K562 (cell line): ENCODE results near the gene USP43. TPM values are rescaled to one million over a fixed set of nuclear protein-coding genes. Genes with fewer than 3 reads are reported as not detected.

Experiments
- ATAC-seq: fragments of 200-7000 bp; cut with Tn5 transposase; 3 replicates; pipeline ENCODE4 v1.9.1; 2020; ENCODE audit warnings: moderate library complexity
- BruUV-seq: library from RNA; stranded (reverse); fragments of 400-500 nt; replicated peaks from 2 replicates; lab custom pipeline; 2021; lab: Mats Ljungman, UMichigan
- CTCF ChIA-PET: fragments of 300-600 bp; formaldehyde crosslinking; extraction: SDS; loops from one replicate; lab custom pipeline; 2021; ENCODE audit warnings: low intra/inter-chr PET ratio; lab: Yijun Ruan, JAX
- POLR2A ChIA-PET: fragments of 300-600, 350-650 bp; sonication (Branson Sonifier 250); formaldehyde crosslinking; extraction: SDS; loops from one replicate; lab custom pipeline; 2021; ENCODE audit warnings: antibody characterized with exemption, inconsistent platforms; lab: Yijun Ruan, JAX
- DNase-seq, 4 experiments: peaks; one replicate each; pipeline versions ENCODE4 v3.0.0 to v3.0.0-alpha.2; 2011 to 2018; ENCODE audit warnings: low spot score in 3 of 4, mixed read lengths in 3 of 4; ENCODE audit errors: extremely low read depth in 1 of 4
- FAIRE-seq: peaks from 2 replicates; lab custom pipeline; 2011; peaks lifted over from hg19 to GRCh38; lab: Jason Lieb, UNC
- H2AFZ ChIP-seq: 2 replicates; pipeline ENCODE4 v1.6.0; 2011; ENCODE audit warnings: low read depth, low read length, control low read depth, inconsistent platforms
- H3K27ac ChIP-seq: fragments of 200-600 bp; 3 replicates; pipeline ENCODE4 v1.8.0; 2011; ENCODE audit warnings: low read depth, mild to moderate bottlenecking, control low read depth, inconsistent platforms, low read length, moderate library complexity, mixed read lengths; ENCODE audit errors: extremely low read depth
- H3K27me3 ChIP-seq, 2 experiments: fragments of 300-600 bp in 1 of 2; 2 replicates in 1 of 2; 3 replicates in 1 of 2; pipeline versions ENCODE4 v1.6.0 to v1.8.0; 2011; ENCODE audit warnings: inconsistent platforms in 2 of 2, low read length in 2 of 2, mild to moderate bottlenecking in 1 of 2, mixed read lengths in 1 of 2, moderate library complexity in 1 of 2; ENCODE audit not compliant: control insufficient read depth in 2 of 2, insufficient read depth in 2 of 2
- H3K36me3 ChIP-seq: fragments of 300-600 bp; 3 replicates; pipeline ENCODE4 v1.8.0; 2011; ENCODE audit warnings: mild to moderate bottlenecking, low read length, inconsistent platforms; ENCODE audit not compliant: control insufficient read depth, insufficient read depth
- H3K4me1 ChIP-seq, 2 experiments: fragments of 200-600 bp in 1 of 2; replicated peaks in 1 of 2; 2 replicates in 1 of 2; 3 replicates in 1 of 2; pipeline versions ENCODE4 v1.5.1 to v1.8.0; 2011; ENCODE audit warnings: inconsistent platforms in 2 of 2, low read length in 2 of 2, mild to moderate bottlenecking in 1 of 2, mixed read lengths in 1 of 2, moderate library complexity in 1 of 2; ENCODE audit not compliant: control insufficient read depth in 2 of 2, insufficient read depth in 2 of 2
- H3K4me2 ChIP-seq: 2 replicates; pipeline ENCODE4 v1.6.1; 2011; ENCODE audit warnings: low read length, control low read depth, inconsistent platforms, mixed read lengths; ENCODE audit not compliant: insufficient read depth
- H3K4me3 ChIP-seq: fragments of 200-600 bp; sonication (generic), shearing (Covaris generic); 2 replicates; pipeline ENCODE4 v1.5.1; 2016; ENCODE audit warnings: control low read depth, inconsistent platforms
- H3K79me2 ChIP-seq: fragments of 200-600 bp; 3 replicates; pipeline ENCODE4 v1.8.0; 2011; ENCODE audit warnings: low read length, inconsistent platforms; ENCODE audit not compliant: control insufficient read depth, insufficient read depth
- H3K9ac ChIP-seq, 2 experiments: 2 replicates each; pipeline versions ENCODE4 v1.6.0 to v1.6.1; 2011; ENCODE audit warnings: low read depth in 2 of 2, low read length in 2 of 2, control low read depth in 1 of 2, inconsistent platforms in 1 of 2, mild to moderate bottlenecking in 1 of 2, mixed read lengths in 1 of 2; ENCODE audit not compliant: insufficient read depth in 1 of 2
- H3K9me1 ChIP-seq: one replicate; pipeline ENCODE4 v1.6.0; 2011; ENCODE audit warnings: inconsistent platforms, mild to moderate bottlenecking, low read length, moderate library complexity; ENCODE audit not compliant: control insufficient read depth, insufficient read depth
- H3K9me3 ChIP-seq: replicated peaks from 2 replicates; pipeline ENCODE4 v1.5.1; 2011; ENCODE audit warnings: low read depth, low read length, inconsistent platforms; ENCODE audit not compliant: control insufficient read depth, insufficient read depth
- H4K20me1 ChIP-seq: replicated peaks from 2 replicates; pipeline ENCODE4 v1.6.1; 2011; ENCODE audit warnings: low read length, inconsistent platforms, mixed read lengths; ENCODE audit not compliant: control insufficient read depth, insufficient read depth
- CAMTA2 ChIP-seq: fragments of 250-450 bp; sonication (Bioruptor Pico); conservative IDR thresholded peaks from 2 replicates; pipeline ENCODE4 v1.5.1; 2022
- CBX2 ChIP-seq: fragments of 200-600 bp; sonication (generic); IDR thresholded peaks from one replicate; pipeline ENCODE4 v1.6.1; 2012; ENCODE audit warnings: mild to moderate bottlenecking, low read length, inconsistent platforms; ENCODE audit not compliant: insufficient read depth, poor library complexity, severe bottlenecking
- ELF1 ChIP-seq: fragments of 200-800 bp; sonication (Bioruptor generic); IDR thresholded peaks from 2 replicates; pipeline ENCODE4 v1.6.1; 2016; ENCODE audit warnings: missing genetic modification characterization, missing compliant biosample characterization
- FOXK2 ChIP-seq, 2 experiments: fragments of 450-650 bp; IDR thresholded peaks in 1 of 2; conservative IDR thresholded peaks in 1 of 2; 2 replicates each; pipeline ENCODE4 v1.6.1; 2016; ENCODE audit warnings: low read depth in 2 of 2, mild to moderate bottlenecking in 1 of 2
- NR1H2 ChIP-seq: sonication (generic); formaldehyde crosslinking; IDR thresholded peaks from 2 replicates; pipeline ENCODE4 v1.4.0; 2020; ENCODE audit warnings: mild to moderate bottlenecking, missing genetic modification reagents
- SP2 ChIP-seq: IDR thresholded peaks from 2 replicates; pipeline ENCODE4 v1.6.1; 2011; ENCODE audit warnings: mild to moderate bottlenecking, low read depth, low read length, moderate library complexity; ENCODE audit not compliant: poor library complexity, severe bottlenecking; ENCODE audit errors: extremely low read depth
- WGBS: fragments of 100-300 bp; shearing (Covaris generic); methylation state at CpG from one replicate; pipeline ENCODE4 v1.1.6; 2016; ENCODE audit warnings: low coverage, mixed read lengths; ENCODE audit not compliant: insufficient coverage; ENCODE audit errors: missing lambda C conversion rate; 5-methylcytosine and 5-hydroxymethylcytosine counted together
- in situ Hi-C: fragments of 300-500 bp; cut with MboI; formaldehyde crosslinking; loops from 4 replicates; pipeline ENCODE4 v1.15.0; 2018; ENCODE audit warnings: inconsistent platforms, mixed read lengths
- intact Hi-C: fragments of 100-400 bp; cut with micrococcal nuclease; formaldehyde crosslinking; loops from 2 replicates; pipeline ENCODE4 v1.14.2; 2022
- polyA plus RNA-seq, 8 experiments: library from polyadenylated mRNA; depleted of rRNA in 4 of 8; stranded (reverse) in 5 of 8; unstranded in 3 of 8; fragments of >200 nt; fragmentation: Nextera tagmentation in 2 of 8; fragmentation: Illumina TruSeq in 1 of 8; extraction: Ambion mirVana in 2 of 8; extraction: Trizol in 1 of 8; gene quantifications; 2 replicates each; pipeline versions ENCODE4 v1.2.1 to v1.2.3, GENCODE V29; 2011 to 2014; ENCODE audit warnings: inconsistent platforms in 1 of 8, missing spikeins in 1 of 8
- total RNA-seq, 7 experiments: library from RNA; depleted of rRNA in 6 of 7; stranded (reverse); fragments of >200 nt in 6 of 7; fragmentation: Illumina TruSeq in 2 of 7; extraction: Trizol in 2 of 7; gene quantifications; 2 replicates each; pipeline versions ENCODE4 v1.2.1 to v1.2.3, GENCODE V29; 2011 to 2021; ENCODE audit warnings: low replicate concordance in 1 of 7
- TF ChIP-seq, protein P1 (sequence below), 2 experiments: fragments of 450-650 bp; IDR thresholded peaks; 2 replicates each; pipeline ENCODE4 v1.6.1; 2016

The USP43 gene
- total and polyA plus RNA-seq, 9 of the 15 experiments (the other 6 are each of a cell fraction or from before 2014, with no cell fraction given): 0.01 to 0.18 (median 0.06) TPM; not detected in 1

- 20% methylated on average over 8 of the region's 8 CpGs for WGBS
- H3K79me2 ChIP-seq: no peaks in the 10 kb centered on the region
- H3K9me3 ChIP-seq: no peaks in the 10 kb centered on the region
- in situ Hi-C loops (no loop called here), intact Hi-C loops (no loop called here)
- CTCF ChIA-PET: no interaction called here
- FAIRE-seq (no peak), DNase-seq (no peak), ATAC-seq (no peak)
- peaks cover 0 to 17% of the 10 kb centered on the region in 2 experiments; a peak in 2 of 5 replicates for H3K4me1 ChIP-seq
- TF ChIP-seq ELF1 (tag): no peak
- no peaks in the 10 kb centered on the region for H4K20me1 ChIP-seq
- BruUV-seq: no TSS peak
- no peaks in the 10 kb centered on the region for H3K36me3 ChIP-seq
- no peaks in the 10 kb centered on the region for H3K9me1 ChIP-seq
- H3K4me2 ChIP-seq: no peak overlapping the region
- H3K4me3 ChIP-seq: no peak overlapping the region
- no peak overlapping the region for H3K9ac ChIP-seq
- H3K27ac ChIP-seq: no peak overlapping the region
- peaks cover 5 to 17% of the 10 kb centered on the region in 2 experiments; a peak in 4 of 5 replicates for H3K27me3 ChIP-seq
- H2AFZ ChIP-seq: no peak overlapping the region
- POLR2A ChIA-PET: interaction anchor here (1.0 kb wide), 1 partner anchor 11 kb away, joined by 4 read pairs; no protein-coding TSS in a partner anchor
These were observed 1.2 kb downstream of the USP43 start for GRCh38 chr17:9646546-9646885.

- no TSS peak for BruUV-seq
- ChIA-PET POLR2A (no interaction called here), CTCF (no interaction called here)
- Histone ChIP-seq H3K79me2 (no peaks in the 10 kb centered on the region), H4K20me1 (no peaks in the 10 kb centered on the region), H3K9me1 (no peaks in the 10 kb centered on the region), H3K4me1 (peaks cover 0 to 17% of the 10 kb centered on the region in 2 experiments; a peak in 2 of 5 replicates), H3K36me3 (no peaks in the 10 kb centered on the region), H3K9ac (no peak overlapping the region), H2AFZ (no peak overlapping the region), H3K9me3 (no peaks in the 10 kb centered on the region), H3K27me3 (peaks cover 5 to 17% of the 10 kb centered on the region in 2 experiments), H3K27ac (no peak overlapping the region), H3K4me2 (no peak overlapping the region), H3K4me3 (no peak overlapping the region)
- TF ChIP-seq CAMTA2 (CRISPR knock-in tag) (no peak), CBX2 (no peak), SP2 (no peak), NR1H2 (no peak), FOXK2 (conservative IDR thresholded peaks at IDR 0.05 in 1 of 2, IDR thresholded peaks at IDR 0.05 in 1 of 2; ENCODE audit: low read depth in 2 of 2) (no peak)
- TF ChIP-seq, protein P1, sequence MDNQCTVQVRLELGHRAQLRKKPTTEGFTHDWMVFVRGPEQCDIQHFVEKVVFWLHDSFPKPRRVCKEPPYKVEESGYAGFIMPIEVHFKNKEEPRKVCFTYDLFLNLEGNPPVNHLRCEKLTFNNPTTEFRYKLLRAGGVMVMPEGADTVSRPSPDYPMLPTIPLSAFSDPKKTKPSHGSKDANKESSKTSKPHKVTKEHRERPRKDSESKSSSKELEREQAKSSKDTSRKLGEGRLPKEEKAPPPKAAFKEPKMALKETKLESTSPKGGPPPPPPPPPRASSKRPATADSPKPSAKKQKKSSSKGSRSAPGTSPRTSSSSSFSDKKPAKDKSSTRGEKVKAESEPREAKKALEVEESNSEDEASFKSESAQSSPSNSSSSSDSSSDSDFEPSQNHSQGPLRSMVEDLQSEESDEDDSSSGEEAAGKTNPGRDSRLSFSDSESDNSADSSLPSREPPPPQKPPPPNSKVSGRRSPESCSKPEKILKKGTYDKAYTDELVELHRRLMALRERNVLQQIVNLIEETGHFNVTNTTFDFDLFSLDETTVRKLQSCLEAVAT (IDR thresholded peaks at IDR 0.05): no peak
- WGBS: 10% methylated on average over 3 of the region's 4 CpGs
- no peak for DNase-seq
- ATAC-seq: no peak
- in situ Hi-C loops: no loop called here
- FAIRE-seq: no peak
- intact Hi-C loops: no loop called here
These were observed 1.7 kb downstream of the USP43 start for GRCh38 chr17:9647014-9647413.
